Neural cell (in vitro differentiated cells): Measurements from ENCODE around the gene TMEM59L.
"Not testable (repeated sequence)": the region's sequence is repeated elsewhere in the genome, so short reads cannot be mapped to it uniquely, and the experiment has no call there.

Source experiments
- CTCF ChIP-seq: fragments of 450-650 bp; IDR thresholded peaks from 2 replicates; pipeline ENCODE4 v1.5.1; 2014; ENCODE audit warnings: antibody characterized with exemption, mild to moderate bottlenecking, moderate library complexity; ENCODE audit not compliant: poor library complexity, severe bottlenecking
- POLR2AphosphoS5 ChIP-seq: IDR thresholded peaks from 2 replicates; pipeline ENCODE4 v1.6.1; 2012
- RAD21 ChIP-seq: fragments of 450-650 bp; conservative IDR thresholded peaks from 2 replicates; pipeline ENCODE4 v1.6.1; 2014; ENCODE audit warnings: antibody characterized with exemption, mild to moderate bottlenecking, moderate library complexity
- TAF1 ChIP-seq: IDR thresholded peaks from 2 replicates; pipeline ENCODE4 v1.6.1; 2012; ENCODE audit warnings: low read depth

GRCh38 chr19:18592732-18593131, 19.9 kb upstream of the TMEM59L start:
- not testable (repeated sequence) for TF ChIP-seq TAF1, RAD21, CTCF, POLR2AphosphoS5
